Activated T-helper 1 cell treated with Interleukin-2 at 50 U/mL for 16 hours (primary cell): ENCODE measurements around the gene B3GNT7.
"Not testable (repeated sequence)": the region's sequence is repeated elsewhere in the genome, so short reads cannot be mapped to it uniquely, and the experiment has no call there.

ENCODE experiments used
- DNase-seq: peaks from one replicate; pipeline ENCODE4 v3.0.0-alpha.2; 2020; ENCODE audit warnings: low read depth

Gene B3GNT7

GRCh38 chr2:231364961-231365810, 30.3 kb upstream of the B3GNT7 start:
- DNase-seq = no peak

- DNase-seq = no peak
Observed at GRCh38 chr2:231367178-231367577, 28.3 kb upstream of the B3GNT7 start.

- DNase-seq = no peak
Observed at GRCh38 chr2:231369580-231370428, 25.7 kb upstream of the B3GNT7 start.

- no peak for DNase-seq
Observed at GRCh38 chr2:231370429-231370748, 25.1 kb upstream of the B3GNT7 start.

- DNase-seq = no peak
Observed at GRCh38 chr2:231370749-231371429, 24.6 kb upstream of the B3GNT7 start.

GRCh38 chr2:231371430-231372054, 24.0 kb upstream of the B3GNT7 start:
- DNase-seq = no peak

- DNase-seq = no peak
Observed at GRCh38 chr2:231372326-231372725, 23.2 kb upstream of the B3GNT7 start.

GRCh38 chr2:231373184-231373583, 22.3 kb upstream of the B3GNT7 start:
- no peak for DNase-seq

- DNase-seq = no peak
Observed at GRCh38 chr2:231373786-231374349, 21.6 kb upstream of the B3GNT7 start.

- DNase-seq = no peak
Observed at GRCh38 chr2:231374771-231375170, 20.7 kb upstream of the B3GNT7 start.

GRCh38 chr2:231375994-231376615, 19.4 kb upstream of the B3GNT7 start:
- not testable (repeated sequence) for DNase-seq

GRCh38 chr2:231376857-231377256, 18.7 kb upstream of the B3GNT7 start:
- DNase-seq = no peak

GRCh38 chr2:231378026-231378722, 17.3 kb upstream of the B3GNT7 start:
- DNase-seq = no peak

GRCh38 chr2:231379266-231380215, 16.0 kb upstream of the B3GNT7 start:
- DNase-seq = no peak

- no peak for DNase-seq
Observed at GRCh38 chr2:231380307-231380706, 15.2 kb upstream of the B3GNT7 start.

- no peak for DNase-seq
Observed at GRCh38 chr2:231380991-231381847, 14.3 kb upstream of the B3GNT7 start.

- DNase-seq = no peak
Observed at GRCh38 chr2:231382116-231382515, 13.4 kb upstream of the B3GNT7 start.

GRCh38 chr2:231383416-231384108, 11.9 kb upstream of the B3GNT7 start:
- no peak for DNase-seq
